HG02763 (cell line): Measurements from ENCODE around the gene ERC1.

Experiments used
- ATAC-seq: cut with Tn5 transposase; IDR thresholded peaks from one replicate; pipeline ENCODE4 v1.9.1; 2021; ENCODE audit warnings: mild to moderate bottlenecking, moderate library complexity; ENCODE audit not compliant: unreplicated experiment

Gene ERC1

GRCh38 chr12:1281683-1282366 lies 290.8 kb downstream of the ERC1 start:
- no peak for ATAC-seq

GRCh38 chr12:1282670-1283315 lies 291.8 kb downstream of the ERC1 start:
- no peak for ATAC-seq

GRCh38 chr12:1283316-1283715 lies 292.3 kb downstream of the ERC1 start:
- ATAC-seq: no peak

GRCh38 chr12:1284611-1285010 lies 293.6 kb downstream of the ERC1 start:
- ATAC-seq: no peak

- no peak for ATAC-seq
Measured at GRCh38 chr12:1287446-1287975, 296.5 kb downstream of the ERC1 start.

GRCh38 chr12:1288333-1288732 lies 297.3 kb downstream of the ERC1 start:
- no peak for ATAC-seq

GRCh38 chr12:1289371-1290155 lies 298.5 kb downstream of the ERC1 start:
- ATAC-seq: no peak

GRCh38 chr12:1290716-1291115 lies 299.7 kb downstream of the ERC1 start:
- no peak for ATAC-seq

- ATAC-seq: no peak
Measured at GRCh38 chr12:1291601-1292332, 300.7 kb downstream of the ERC1 start.

GRCh38 chr12:1293901-1294300 lies 302.9 kb downstream of the ERC1 start:
- no peak for ATAC-seq

- ATAC-seq: no peak
Measured at GRCh38 chr12:1297206-1297605, 306.2 kb downstream of the ERC1 start.

- ATAC-seq: no peak
Measured at GRCh38 chr12:1297639-1298175, 306.7 kb downstream of the ERC1 start.

- ATAC-seq: no peak
Measured at GRCh38 chr12:1300460-1300859, 309.4 kb downstream of the ERC1 start.

- ATAC-seq: no peak
Measured at GRCh38 chr12:1302201-1302870, 311.3 kb downstream of the ERC1 start.

- no peak for ATAC-seq
Measured at GRCh38 chr12:1305063-1305434, 314.0 kb downstream of the ERC1 start.

GRCh38 chr12:1305791-1306500 lies 314.9 kb downstream of the ERC1 start:
- no peak for ATAC-seq

- no peak for ATAC-seq
Measured at GRCh38 chr12:1306817-1307216, 315.8 kb downstream of the ERC1 start.

- ATAC-seq: no peak
Measured at GRCh38 chr12:1307796-1308195, 316.8 kb downstream of the ERC1 start.

- no peak for ATAC-seq
Measured at GRCh38 chr12:1309613-1310012, 318.6 kb downstream of the ERC1 start.

GRCh38 chr12:1310653-1311052 lies 319.6 kb downstream of the ERC1 start:
- ATAC-seq: no peak
